CD4-positive, CD25-positive, alpha-beta regulatory T cell (primary cell): ENCODE measurements around the gene SCYGR3. TPM values are rescaled to one million over a fixed set of nuclear protein-coding genes. Genes with fewer than 3 reads are reported as not detected.

ENCODE experiments used
- ATAC-seq, 2 donors: fragments of 150-1000 bp; cut with Tn5 transposase; one replicate each; pipeline ENCODE4 v1.10.0; 2021; ENCODE audit warnings: low read depth in 2 of 2, moderate number of reproducible peaks in 2 of 2, moderate library complexity in 1 of 2
- DNase-seq, 3 donors: peaks; one replicate each; pipeline versions ENCODE4 v3.0.0 to v3.0.0-alpha.2; 2012 to 2022; ENCODE audit warnings: mixed read lengths in 1 of 3
- H3K27ac ChIP-seq: one replicate; pipeline ENCODE4 v1.7.0; 2013; ENCODE audit warnings: mild to moderate bottlenecking, low read length; ENCODE audit not compliant: insufficient read depth, poor library complexity, severe bottlenecking
- H3K27me3 ChIP-seq: one replicate; pipeline ENCODE4 v1.7.0; 2013; ENCODE audit warnings: low read length; ENCODE audit not compliant: control insufficient read depth, insufficient read depth
- H3K36me3 ChIP-seq: one replicate; pipeline ENCODE4 v1.7.0; 2013; ENCODE audit warnings: mild to moderate bottlenecking, low read length, moderate library complexity; ENCODE audit not compliant: control insufficient read depth, insufficient read depth
- H3K4me1 ChIP-seq: 2 replicates; pipeline ENCODE4 v1.7.0; 2013; ENCODE audit warnings: mild to moderate bottlenecking, low read length; ENCODE audit not compliant: insufficient read depth, control insufficient read depth, poor library complexity, severe bottlenecking
- H3K4me3 ChIP-seq: one replicate; pipeline ENCODE4 v1.7.0; 2013; ENCODE audit warnings: low read depth, mild to moderate bottlenecking, low read length, moderate library complexity
- H3K9me3 ChIP-seq, 2 experiments: 1 replicate in 1 of 2; 2 replicates in 1 of 2; pipeline ENCODE4 v1.7.0; 2013; ENCODE audit warnings: low read length in 2 of 2, mild to moderate bottlenecking in 1 of 2, moderate library complexity in 1 of 2; ENCODE audit not compliant: control insufficient read depth in 2 of 2
- H3K27ac Mint-ChIP-seq, 3 donors: one replicate each; pipeline ENCODE4 v1.8.0; 2020 to 2022; ENCODE audit warnings: mild to moderate bottlenecking in 3 of 3, mixed read lengths in 3 of 3, moderate library complexity in 2 of 3
- H3K27me3 Mint-ChIP-seq: one replicate; pipeline ENCODE4 v1.8.0; 2022; ENCODE audit warnings: mild to moderate bottlenecking, mixed read lengths
- H3K36me3 Mint-ChIP-seq: one replicate; pipeline ENCODE4 v1.8.0; 2020; ENCODE audit warnings: mixed read lengths
- H3K4me1 Mint-ChIP-seq, 4 donors: one replicate each; pipeline ENCODE4 v1.8.0; 2020 to 2022; ENCODE audit warnings: mixed read lengths in 4 of 4, mild to moderate bottlenecking in 1 of 4
- H3K4me3 Mint-ChIP-seq, 4 donors: one replicate each; pipeline ENCODE4 v1.8.0; 2020 to 2022; ENCODE audit warnings: mild to moderate bottlenecking in 4 of 4, mixed read lengths in 4 of 4, moderate library complexity in 3 of 4
- H3K9me3 Mint-ChIP-seq, 7 donors: one replicate each; pipeline ENCODE4 v1.8.0; 2020 to 2022; ENCODE audit warnings: mixed read lengths in 7 of 7, mild to moderate bottlenecking in 3 of 7, moderate library complexity in 2 of 7
- polyA plus RNA-seq, 4 donors: library from polyadenylated mRNA; unstranded; fragments of 300-500 nt; fragmentation: Illumina TruSeq; gene quantifications; one replicate each; pipeline ENCODE4 v1.2.3, GENCODE V29; 2021
- total RNA-seq: library from RNA; stranded (reverse); gene quantifications from one replicate; pipeline ENCODE4 v1.2.3, GENCODE V29; 2022

The SCYGR3 gene
- total and polyA plus RNA-seq, 5 donors from 2014 or later, result not detected

GRCh38 chr2:227597998-227598397 is 16.6 kb downstream of the SCYGR3 start:
- Histone ChIP-seq H3K27me3 (peaks cover 2% of the 10 kb centered on the region), H3K27ac (no peak overlapping the region), H3K4me1 (no peaks in the 10 kb centered on the region), H3K36me3 (no peaks in the 10 kb centered on the region), H3K9me3 (no peaks in the 10 kb centered on the region), H3K4me3 (no peak overlapping the region)
- H3K27me3 Mint-ChIP-seq, result peaks cover 19% of the 10 kb centered on the region
- no peak overlapping the region for H3K27ac Mint-ChIP-seq
- peaks cover 0 to 5% (median 0%) of the 10 kb centered on the region in 7 donors for H3K9me3 Mint-ChIP-seq
- no peak for ATAC-seq
- H3K4me3 Mint-ChIP-seq, result no peak overlapping the region
- no peaks in the 10 kb centered on the region for H3K4me1 Mint-ChIP-seq
- no peak for DNase-seq
- H3K36me3 Mint-ChIP-seq, result peaks cover 3% of the 10 kb centered on the region

GRCh38 chr2:227597036-227597435 is 17.6 kb downstream of the SCYGR3 start:
- no peak overlapping the region for H3K4me3 Mint-ChIP-seq
- H3K36me3 Mint-ChIP-seq, result peaks cover 3% of the 10 kb centered on the region
- no peaks in the 10 kb centered on the region for H3K4me1 Mint-ChIP-seq
- peaks cover 0 to 3% (median 0%) of the 10 kb centered on the region in 7 donors for H3K9me3 Mint-ChIP-seq
- no peaks in the 10 kb centered on the region for H3K4me1 ChIP-seq
- H3K27me3 ChIP-seq, result peaks cover 2% of the 10 kb centered on the region
- ATAC-seq (no peak), DNase-seq (no peak)
- no peaks in the 10 kb centered on the region for H3K9me3 ChIP-seq
- H3K27me3 Mint-ChIP-seq, result peaks cover 23% of the 10 kb centered on the region
- no peak overlapping the region for H3K27ac ChIP-seq
- no peak overlapping the region for H3K4me3 ChIP-seq
- no peaks in the 10 kb centered on the region for H3K36me3 ChIP-seq
- no peak overlapping the region for H3K27ac Mint-ChIP-seq

- no peaks in the 10 kb centered on the region for H3K9me3 ChIP-seq
- ATAC-seq (no peak), DNase-seq (no peak)
- H3K4me3 ChIP-seq, result no peak overlapping the region
- peaks cover 3% of the 10 kb centered on the region for H3K36me3 Mint-ChIP-seq
- peaks cover 23% of the 10 kb centered on the region for H3K27me3 Mint-ChIP-seq
- H3K4me1 ChIP-seq, result no peaks in the 10 kb centered on the region
- H3K4me1 Mint-ChIP-seq, result no peaks in the 10 kb centered on the region
- peaks cover 2% of the 10 kb centered on the region for H3K27me3 ChIP-seq
- H3K27ac Mint-ChIP-seq, result no peak overlapping the region
- H3K9me3 Mint-ChIP-seq, result peaks cover 0 to 3% (median 1%) of the 10 kb centered on the region in 7 donors
- no peak overlapping the region for H3K27ac ChIP-seq
- no peaks in the 10 kb centered on the region for H3K36me3 ChIP-seq
- no peak overlapping the region for H3K4me3 Mint-ChIP-seq
Observed at GRCh38 chr2:227595797-227596196, 18.8 kb downstream of the SCYGR3 start.

- ATAC-seq, result no peak
- peak in 1 of 3 donors; percentile 54 for DNase-seq
- H3K4me3 ChIP-seq, result no peak overlapping the region
- peaks cover 0 to 5% (median 2%) of the 10 kb centered on the region in 7 donors for H3K9me3 Mint-ChIP-seq
- no peaks in the 10 kb centered on the region for H3K36me3 ChIP-seq
- no peaks in the 10 kb centered on the region for H3K4me1 Mint-ChIP-seq
- peaks cover 3% of the 10 kb centered on the region for H3K36me3 Mint-ChIP-seq
- H3K27me3 ChIP-seq, result peaks cover 5% of the 10 kb centered on the region
- peaks cover 28% of the 10 kb centered on the region for H3K27me3 Mint-ChIP-seq
- no peaks in the 10 kb centered on the region for H3K4me1 ChIP-seq
- H3K27ac Mint-ChIP-seq, result no peak overlapping the region
- no peaks in the 10 kb centered on the region for H3K9me3 ChIP-seq
- H3K4me3 Mint-ChIP-seq, result no peak overlapping the region
- no peak overlapping the region for H3K27ac ChIP-seq
Observed at GRCh38 chr2:227592694-227593387, 21.8 kb downstream of the SCYGR3 start.

- Histone ChIP-seq H3K4me1 (no peaks in the 10 kb centered on the region), H3K4me3 (no peak overlapping the region), H3K27me3 (peaks cover 8% of the 10 kb centered on the region), H3K9me3 (peaks cover 13 to 21% of the 10 kb centered on the region in 2 experiments), H3K27ac (no peak overlapping the region), H3K36me3 (peaks cover 2% of the 10 kb centered on the region)
- Mint-ChIP-seq H3K4me1 (no peaks in the 10 kb centered on the region), H3K9me3 (peaks cover 0 to 16% (median 6%) of the 10 kb centered on the region in 7 donors), H3K4me3 (no peak overlapping the region), H3K27me3 (peaks cover 37% of the 10 kb centered on the region), H3K27ac (no peak overlapping the region), H3K36me3 (peaks cover 9% of the 10 kb centered on the region)
- DNase-seq, result no peak
- ATAC-seq, result no peak
Observed at GRCh38 chr2:227582369-227582768, 32.3 kb downstream of the SCYGR3 start.

DNA sequence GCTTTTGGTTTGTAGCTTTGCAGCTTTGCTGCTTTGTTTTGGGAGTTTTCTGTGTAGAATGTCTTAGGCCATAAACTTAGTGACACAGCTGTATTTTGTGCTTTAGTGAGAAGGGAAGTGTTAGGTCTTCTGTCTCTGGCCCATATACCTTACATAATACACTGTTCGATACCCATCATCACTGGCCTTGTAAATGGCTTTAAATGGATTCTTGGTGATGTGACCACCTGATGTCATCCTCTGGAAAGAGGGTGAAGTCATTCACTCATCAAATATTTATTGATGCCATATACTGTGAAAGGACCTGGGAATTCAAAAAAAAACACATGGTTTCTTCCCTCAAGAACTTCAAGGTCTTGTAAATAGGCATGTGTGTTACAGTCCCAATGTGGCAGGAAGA is 34.8 kb downstream of the SCYGR3 start:
- H3K4me1 Mint-ChIP-seq, result no peaks in the 10 kb centered on the region
- Histone ChIP-seq H3K27me3 (peaks cover 13% of the 10 kb centered on the region), H3K4me3 (no peak overlapping the region), H3K27ac (no peak overlapping the region), H3K9me3 (peaks cover 13 to 21% of the 10 kb centered on the region in 2 experiments), H3K36me3 (peaks cover 2% of the 10 kb centered on the region), H3K4me1 (no peaks in the 10 kb centered on the region)
- peaks cover 9% of the 10 kb centered on the region for H3K36me3 Mint-ChIP-seq
- no peak overlapping the region for H3K27ac Mint-ChIP-seq
- H3K9me3 Mint-ChIP-seq, result peaks cover 0 to 16% (median 6%) of the 10 kb centered on the region in 7 donors
- H3K4me3 Mint-ChIP-seq, result no peak overlapping the region
- DNase-seq (no peak), ATAC-seq (no peak)
- peaks cover 36% of the 10 kb centered on the region for H3K27me3 Mint-ChIP-seq

DNA sequence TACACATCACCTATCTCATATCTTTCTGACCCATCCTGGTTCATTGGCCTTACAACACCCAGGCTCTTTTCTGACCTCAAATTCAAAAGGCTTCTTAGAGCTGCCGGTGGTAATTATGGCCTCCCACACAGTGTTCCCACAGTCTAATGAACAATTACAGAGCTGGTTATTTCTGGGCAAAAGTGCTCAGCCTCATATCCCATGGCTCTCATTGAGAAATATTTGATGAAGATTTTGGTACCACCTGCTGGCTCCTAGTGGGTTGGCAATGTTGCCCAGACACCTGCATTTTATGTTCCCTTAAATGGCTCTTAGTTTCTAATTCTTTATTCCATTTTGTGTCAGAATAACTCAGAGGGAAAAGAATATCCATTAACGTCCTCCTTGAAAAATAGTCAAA is 36.0 kb downstream of the SCYGR3 start:
- Histone ChIP-seq H3K4me1 (no peaks in the 10 kb centered on the region), H3K27me3 (peaks cover 13% of the 10 kb centered on the region), H3K27ac (no peak overlapping the region), H3K36me3 (peaks cover 2% of the 10 kb centered on the region), H3K4me3 (no peak overlapping the region), H3K9me3 (peaks cover 13 to 19% of the 10 kb centered on the region in 2 experiments)
- Mint-ChIP-seq H3K4me3 (no peak overlapping the region), H3K9me3 (peaks cover 0 to 13% (median 6%) of the 10 kb centered on the region in 7 donors), H3K36me3 (peaks cover 9% of the 10 kb centered on the region), H3K4me1 (no peaks in the 10 kb centered on the region), H3K27me3 (peaks cover 27% of the 10 kb centered on the region), H3K27ac (no peak overlapping the region)
- ATAC-seq (no peak), DNase-seq (no peak)

GRCh38 chr2:227577555-227577954 is 37.1 kb downstream of the SCYGR3 start:
- no peaks in the 10 kb centered on the region for H3K4me1 ChIP-seq
- peaks cover 8% of the 10 kb centered on the region in 2 experiments for H3K9me3 ChIP-seq
- H3K36me3 ChIP-seq, result peaks cover 2% of the 10 kb centered on the region
- DNase-seq, result no peak
- H3K27ac ChIP-seq, result no peak overlapping the region
- no peak for ATAC-seq
- H3K36me3 Mint-ChIP-seq, result peaks cover 7% of the 10 kb centered on the region
- peaks cover 24% of the 10 kb centered on the region for H3K27me3 Mint-ChIP-seq
- peaks cover 12% of the 10 kb centered on the region for H3K27me3 ChIP-seq
- peaks cover 0 to 9% (median 4%) of the 10 kb centered on the region in 7 donors for H3K9me3 Mint-ChIP-seq
- H3K4me3 Mint-ChIP-seq, result no peak overlapping the region
- H3K27ac Mint-ChIP-seq, result no peak overlapping the region
- no peak overlapping the region for H3K4me3 ChIP-seq
- H3K4me1 Mint-ChIP-seq, result peaks cover 0 to 2% (median under 1%) of the 10 kb centered on the region in 4 donors
